NCI-H187 (cell line): ENCODE results near the gene RNASEH2C.
"Not testable (repeated sequence)": the region's sequence is repeated elsewhere in the genome, so short reads cannot be mapped to it uniquely, and the experiment has no call there.

Experiments
- DNase-seq, 2 experiments: peaks; one replicate each; lab custom pipeline; 2025; lab: John Stamatoyannopoulos, UW

The RNASEH2C gene

GRCh38 chr11:65683480-65683879 lies 37.1 kb downstream of the RNASEH2C start:
- DNase-seq, result not testable (repeated sequence)

GRCh38 chr11:65680192-65680743 lies 40.3 kb downstream of the RNASEH2C start:
- DNase-seq, result no peak

GRCh38 chr11:65672982-65673381 lies 47.6 kb downstream of the RNASEH2C start:
- DNase-seq, result no peak

DNA sequence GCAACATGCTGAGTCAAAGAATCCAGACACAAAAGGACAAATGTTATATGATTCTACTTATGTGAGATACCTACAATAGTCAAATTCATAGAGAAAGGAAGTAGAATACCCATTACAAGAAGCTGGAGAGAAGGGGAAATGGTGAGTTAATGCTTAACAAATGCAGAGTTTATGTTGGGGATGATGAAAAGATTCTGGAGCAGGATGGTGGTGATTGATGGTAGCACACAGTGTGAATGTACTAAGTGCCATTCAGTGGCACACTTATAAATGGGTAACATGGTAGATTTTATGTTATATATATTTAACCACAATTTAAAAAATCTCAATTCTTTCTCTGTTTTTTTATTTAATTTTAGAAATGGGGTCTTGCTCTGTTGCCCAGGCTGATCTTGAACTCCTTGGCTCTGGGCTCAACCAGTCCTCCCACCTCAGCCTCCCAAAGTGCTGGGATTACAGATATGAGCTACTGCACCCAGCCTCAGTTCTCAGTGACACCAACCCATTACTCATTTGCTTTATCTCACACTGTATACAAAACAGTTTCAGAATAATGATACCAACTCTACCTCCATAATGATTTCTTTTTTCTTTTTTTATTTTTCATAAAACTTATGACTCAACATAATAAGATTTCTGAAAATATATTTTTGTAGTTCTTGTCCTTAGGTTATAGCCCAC lies 48.3 kb downstream of the RNASEH2C start:
- no peak for DNase-seq
